ENCODE results near the gene RPL18. TPM values are rescaled to one million over a fixed set of nuclear protein-coding genes. Genes with fewer than 3 reads are reported as not detected.

RPL18 gene
- total and polyA plus RNA-seq, 12 donors, result 493 to 2,257 (median 564) TPM

DNA sequence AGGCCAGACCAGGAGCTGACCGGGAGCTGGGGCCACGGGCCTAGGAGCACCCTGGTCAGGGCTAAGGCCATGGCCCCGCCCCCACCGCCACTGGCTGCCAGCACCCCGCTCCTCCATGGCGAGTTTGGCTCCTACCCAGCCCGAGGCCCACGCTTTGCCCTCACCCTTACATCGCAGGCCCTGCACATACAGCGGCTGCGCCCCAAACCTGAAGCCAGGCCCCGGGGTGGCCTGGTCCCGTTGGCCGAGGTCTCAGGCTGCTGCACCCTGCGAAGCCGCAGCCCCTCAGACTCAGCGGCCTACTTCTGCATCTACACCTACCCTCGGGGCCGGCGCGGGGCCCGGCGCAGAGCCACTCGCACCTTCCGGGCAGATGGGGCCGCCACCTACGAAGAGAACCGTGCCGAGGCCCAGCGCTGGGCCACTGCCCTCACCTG, 6.9 kb upstream of the RPL18 start:
- no peak for ATAC-seq
- H3K36me3 ChIP-seq, result peaks cover 0 to 52% (median 3%) of the 10 kb centered on the region in 9 donors
- no peak for TF ChIP-seq CTCF (IDR thresholded peaks at IDR 0.05)
- H3K27ac ChIP-seq, result no peak overlapping the region
- whole genome bisulfite sequencing, 2 donors, result 92 to 94% methylated on average over 30 of the region's 30 CpGs
- no peaks in the 10 kb centered on the region for H3K9me3 ChIP-seq
- no peak overlapping the region for H3K4me3 ChIP-seq
- peaks cover 6 to 45% (median 26%) of the 10 kb centered on the region in 9 donors for H3K4me1 ChIP-seq
- intact Hi-C loops (cut with DNase I), result no loop called here
- no peaks in the 10 kb centered on the region for H3K27me3 ChIP-seq
- no peak for DNase-seq

DNA sequence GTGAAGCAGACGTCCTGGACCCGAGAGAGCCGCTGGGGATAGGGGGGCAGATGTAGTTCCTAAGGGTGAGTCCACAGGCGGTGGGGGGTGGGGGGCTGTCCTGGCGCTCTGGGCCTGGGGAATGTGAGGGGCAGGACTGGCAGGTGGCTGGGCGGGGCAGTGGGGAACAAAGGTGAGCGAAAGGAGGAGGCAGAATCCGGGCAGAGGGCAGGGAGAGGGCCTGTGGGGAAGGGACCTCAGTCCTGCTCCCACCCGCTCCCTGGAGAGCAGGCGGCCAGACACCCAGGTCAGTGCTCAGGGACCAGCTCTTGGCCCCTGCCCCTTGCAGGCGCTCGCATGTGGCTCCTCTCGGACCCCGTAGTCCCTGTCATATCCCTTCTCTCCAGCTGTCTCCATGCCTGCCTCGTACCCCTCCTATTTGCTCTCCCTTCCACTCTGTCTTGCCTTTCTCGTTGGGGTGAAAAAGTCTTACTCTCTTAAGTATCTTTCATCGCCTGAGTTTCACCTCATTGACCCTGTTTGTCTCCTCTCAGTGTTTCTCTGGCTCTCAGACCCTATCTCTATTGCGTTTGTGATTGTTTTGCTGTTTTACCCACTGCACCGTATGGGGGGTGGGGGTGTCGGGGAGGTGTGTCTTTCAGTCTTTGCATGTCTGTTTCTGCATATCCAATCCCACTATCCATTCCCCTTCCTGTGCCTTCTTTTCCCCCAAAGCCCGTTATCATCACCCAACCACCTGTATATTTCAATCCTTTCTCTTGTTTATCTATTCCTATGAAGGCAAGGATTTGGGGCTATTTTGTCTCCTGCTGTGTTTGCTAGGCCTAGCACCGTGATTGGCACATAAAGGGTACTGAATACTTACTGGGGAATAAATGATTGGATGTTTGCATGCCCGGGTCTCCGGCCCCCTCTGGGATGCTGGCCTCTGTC, 6.1 kb upstream of the RPL18 start:
- Histone ChIP-seq H3K4me1 (peaks cover 6 to 43% (median 18%) of the 10 kb centered on the region in 9 donors), H3K27ac (peak overlapping the region in 5 of 10 donors; percentile 43 to 77 (median 68)), H3K9me3 (no peaks in the 10 kb centered on the region), H3K36me3 (peaks cover 0 to 47% (median 3%) of the 10 kb centered on the region in 9 donors), H3K4me3 (peak overlapping the region in 9 of 10 donors; percentile 36 to 58 (median 49)), H3K27me3 (no peaks in the 10 kb centered on the region)
- intact Hi-C loops (cut with DNase I), result no loop called here
- no peak for TF ChIP-seq CTCF (IDR thresholded peaks at IDR 0.05)
- peak in 1 of 8 donors; percentile 4 for ATAC-seq
- DNase-seq, result no peak
- WGBS, 2 donors, result 51 to 55% methylated on average over 23 to 24 of the region's 24 CpGs

DNA sequence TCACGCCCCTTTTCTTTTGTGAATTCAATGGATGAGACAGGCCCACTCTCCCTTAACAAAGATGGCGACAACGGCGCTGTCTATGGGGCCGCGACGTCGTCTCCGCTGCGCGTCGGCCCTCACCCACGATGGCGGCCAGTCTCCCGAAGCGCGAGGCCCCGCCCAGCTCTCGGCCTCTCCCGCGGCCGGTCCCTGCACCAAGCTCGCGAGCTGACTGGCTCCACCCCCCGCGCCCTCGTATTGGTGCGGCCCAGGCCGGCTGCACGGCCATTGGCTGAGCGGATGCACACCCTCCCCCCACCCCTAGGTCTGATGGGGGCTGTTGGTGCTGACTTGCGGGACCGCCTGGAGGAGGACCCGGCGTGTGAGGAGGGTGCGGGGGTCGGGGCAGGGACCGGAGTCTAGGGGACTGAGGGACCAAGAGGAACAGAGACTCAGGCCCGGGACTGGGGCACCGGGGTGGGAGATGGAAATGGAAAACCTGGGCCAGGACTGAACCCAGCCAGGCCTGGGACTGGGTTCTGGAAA, 5.2 kb upstream of the RPL18 start:
- no peak for TF ChIP-seq CTCF (IDR thresholded peaks at IDR 0.05)
- Histone ChIP-seq H3K27me3 (no peaks in the 10 kb centered on the region), H3K9me3 (no peaks in the 10 kb centered on the region), H3K27ac (peak overlapping the region in 9 of 10 donors; percentile 64 to 85 (median 73)), H3K4me3 (peak overlapping the region in 9 of 10 donors; percentile 36 to 58 (median 49)), H3K4me1 (peaks cover 6 to 46% (median 20%) of the 10 kb centered on the region in 9 donors), H3K36me3 (peaks cover 0 to 39% (median 0%) of the 10 kb centered on the region in 9 donors)
- intact Hi-C loops (cut with DNase I), result no loop called here
- DNase-seq (peak; percentile 98 to 99), ATAC-seq (peak; percentile 83 to 89 (median 86))
- 0 to 1% methylated on average over 40 of the region's 40 CpGs for WGBS, 2 donors

DNA sequence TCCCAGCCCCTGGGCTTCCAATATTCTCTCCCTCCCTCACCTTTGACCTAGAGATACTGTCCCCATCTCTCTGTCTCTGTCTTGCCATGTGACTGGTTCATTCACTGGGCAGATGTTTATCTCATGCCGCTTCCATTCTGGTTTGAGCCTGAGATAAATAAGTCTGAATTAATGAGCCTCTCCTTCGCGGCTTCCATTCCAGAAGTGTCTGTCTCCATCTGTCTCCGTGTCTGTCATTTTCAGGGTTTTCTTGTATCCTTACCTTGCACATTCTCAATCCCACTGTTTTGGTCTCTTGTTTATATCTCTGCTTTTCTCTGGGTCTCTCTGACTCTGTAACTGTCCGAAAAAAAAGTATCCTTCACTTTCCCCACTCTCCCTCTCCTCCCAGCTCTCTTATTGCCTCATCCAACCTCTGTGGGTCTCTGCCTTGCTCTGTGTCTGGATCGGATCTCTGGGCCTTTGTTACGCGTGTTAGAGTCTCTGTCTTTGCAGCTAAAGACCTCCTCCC, 4.6 kb upstream of the RPL18 start:
- H3K9me3 ChIP-seq, result no peaks in the 10 kb centered on the region
- no peak for TF ChIP-seq CTCF (IDR thresholded peaks at IDR 0.05)
- peaks cover 0 to 33% (median 0%) of the 10 kb centered on the region in 9 donors for H3K36me3 ChIP-seq
- peak overlapping the region in 9 of 10 donors; percentile 37 to 85 (median 67) for H3K27ac ChIP-seq
- intact Hi-C loops (cut with DNase I), result no loop called here
- peak overlapping the region in 8 of 10 donors; percentile 19 to 58 (median 52) for H3K4me3 ChIP-seq
- H3K4me1 ChIP-seq, result peaks cover 6 to 46% (median 20%) of the 10 kb centered on the region in 9 donors
- DNase-seq (no peak), ATAC-seq (no peak)
- no peaks in the 10 kb centered on the region for H3K27me3 ChIP-seq
- WGBS, 2 donors, result 22 to 24% methylated on average over 8 of the region's 8 CpGs
